ENCODE results near the gene TIAM2. TPM values are rescaled to one million over a fixed set of nuclear protein-coding genes. Genes with fewer than 3 reads are reported as not detected.

Gene TIAM2
- total and polyA plus RNA-seq, 10 of the 15 experiments (the other 5 are each of a cell fraction or from before 2014, with no cell fraction given), result 1.1 to 10.5 (median 2.3) TPM

DNA sequence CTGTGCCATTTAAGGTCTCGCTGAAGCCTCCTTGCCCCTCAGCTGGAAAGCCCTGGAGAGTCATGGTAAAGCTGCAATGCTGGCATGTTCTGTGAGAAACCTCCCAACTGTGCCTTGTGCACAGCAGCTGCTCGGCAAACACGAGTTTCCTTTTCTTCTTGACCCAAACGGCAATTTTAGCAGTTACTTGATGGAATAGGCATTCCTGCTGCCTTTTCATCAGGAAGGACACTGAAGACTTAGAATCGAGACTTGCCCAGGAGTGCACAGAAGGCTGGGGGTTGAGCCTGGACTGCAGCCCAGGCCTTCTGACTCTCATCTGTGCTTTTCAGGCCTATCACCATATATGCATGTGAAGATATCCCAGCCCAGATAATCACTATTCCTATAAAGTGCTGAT is 240.0 kb downstream of the TIAM2 start (continued):
- TF ChIP-seq, protein P1, sequence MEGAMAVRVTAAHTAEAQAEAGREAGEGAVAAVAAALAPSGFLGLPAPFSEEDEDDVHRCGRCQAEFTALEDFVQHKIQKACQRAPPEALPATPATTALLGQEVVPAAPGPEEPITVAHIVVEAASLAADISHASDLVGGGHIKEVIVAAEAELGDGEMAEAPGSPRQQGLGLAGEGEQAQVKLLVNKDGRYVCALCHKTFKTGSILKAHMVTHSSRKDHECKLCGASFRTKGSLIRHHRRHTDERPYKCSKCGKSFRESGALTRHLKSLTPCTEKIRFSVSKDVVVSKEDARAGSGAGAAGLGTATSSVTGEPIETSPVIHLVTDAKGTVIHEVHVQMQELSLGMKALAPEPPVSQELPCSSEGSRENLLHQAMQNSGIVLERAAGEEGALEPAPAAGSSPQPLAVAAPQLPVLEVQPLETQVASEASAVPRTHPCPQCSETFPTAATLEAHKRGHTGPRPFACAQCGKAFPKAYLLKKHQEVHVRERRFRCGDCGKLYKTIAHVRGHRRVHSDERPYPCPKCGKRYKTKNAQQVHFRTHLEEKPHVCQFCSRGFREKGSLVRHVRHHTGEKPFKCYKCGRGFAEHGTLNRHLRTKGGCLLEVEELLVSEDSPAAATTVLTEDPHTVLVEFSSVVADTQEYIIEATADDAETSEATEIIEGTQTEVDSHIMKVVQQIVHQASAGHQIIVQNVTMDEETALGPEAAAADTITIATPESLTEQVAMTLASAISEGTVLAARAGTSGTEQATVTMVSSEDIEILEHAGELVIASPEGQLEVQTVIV (IDR thresholded peaks at IDR 0.05; ENCODE audit: borderline replicate concordance, partially characterized antibody), result no peak
- no peak for TF ChIP-seq MYB (IDR thresholded peaks at IDR 0.05; ENCODE audit: borderline replicate concordance, low read depth, low read length)
- TF ChIP-seq NRF1 (conservative IDR thresholded peaks at IDR 0.05; ENCODE audit: low read depth, low read length), result no peak
- TF ChIP-seq, protein P2, sequence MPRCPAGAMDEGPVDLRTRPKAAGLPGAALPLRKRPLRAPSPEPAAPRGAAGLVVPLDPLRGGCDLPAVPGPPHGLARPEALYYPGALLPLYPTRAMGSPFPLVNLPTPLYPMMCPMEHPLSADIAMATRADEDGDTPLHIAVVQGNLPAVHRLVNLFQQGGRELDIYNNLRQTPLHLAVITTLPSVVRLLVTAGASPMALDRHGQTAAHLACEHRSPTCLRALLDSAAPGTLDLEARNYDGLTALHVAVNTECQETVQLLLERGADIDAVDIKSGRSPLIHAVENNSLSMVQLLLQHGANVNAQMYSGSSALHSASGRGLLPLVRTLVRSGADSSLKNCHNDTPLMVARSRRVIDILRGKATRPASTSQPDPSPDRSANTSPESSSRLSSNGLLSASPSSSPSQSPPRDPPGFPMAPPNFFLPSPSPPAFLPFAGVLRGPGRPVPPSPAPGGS (IDR thresholded peaks at IDR 0.05; ENCODE audit: borderline replicate concordance, insufficient read depth, low read depth, low read length, poor library complexity, severe bottlenecking), result no peak
- TF ChIP-seq TCF7 (IDR thresholded peaks at IDR 0.05; ENCODE audit: borderline replicate concordance), result no peak
- TF ChIP-seq EED (IDR thresholded peaks at IDR 0.05; ENCODE audit: low read depth), result no peak

DNA sequence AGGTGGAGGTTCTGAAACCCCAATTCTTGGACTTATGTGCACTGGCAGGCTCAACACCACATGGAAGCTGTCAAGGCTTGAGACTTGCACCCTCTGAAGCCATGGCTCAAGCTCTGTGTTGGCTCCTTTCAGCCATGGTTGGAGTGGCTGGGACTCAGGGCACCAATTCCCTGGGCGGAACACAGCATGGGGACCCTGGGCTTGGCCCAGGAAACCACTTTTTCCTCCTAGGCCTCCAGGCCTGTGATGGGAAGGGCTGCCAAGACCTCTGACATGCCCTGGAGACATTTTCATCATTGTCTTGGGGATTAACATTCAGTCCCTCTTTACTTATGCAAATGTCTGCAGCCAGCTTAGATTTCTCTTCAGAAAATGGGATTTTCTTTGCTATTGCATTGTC is 242.5 kb downstream of the TIAM2 start:
- ChIA-PET POLR2A (no interaction called here), CTCF (interaction anchor here (0.6 to 1.3 kb wide), 2 partner anchors 13 to 315 kb away, joined by 3 read pairs; no protein-coding TSS in a partner anchor), SMC1A (ENCODE audit: uncharacterized antibody, unreplicated experiment) (interaction anchor here (1.0 to 1.4 kb wide), 2 partner anchors 10 to 13 kb away, joined by 3 to 6 read pairs; no protein-coding TSS in a partner anchor), RAD21 (ENCODE audit: unreplicated experiment) (no interaction called here)
- Histone ChIP-seq H3K9ac (ENCODE audit: control insufficient read depth, insufficient read depth, low read length) (no peak overlapping the region), H3K4me2 (ENCODE audit: control insufficient read depth, insufficient read depth) (no peak overlapping the region), H2AFZ (ENCODE audit: control insufficient read depth, low read depth, low read length) (no peak overlapping the region), H3K27me3 (replicated peaks in 1 of 2; ENCODE audit: control insufficient read depth in 2 of 2, insufficient read depth in 2 of 2, low read length in 1 of 2) (no peaks in the 10 kb centered on the region), H3K79me2 (ENCODE audit: control insufficient read depth, insufficient read depth, low read length) (no peaks in the 10 kb centered on the region), H4K20me1 (ENCODE audit: control insufficient read depth, insufficient read depth) (no peaks in the 10 kb centered on the region), H3K27ac (ENCODE audit: control insufficient read depth, insufficient read depth) (no peak overlapping the region), H3K36me3 (ENCODE audit: control insufficient read depth in 2 of 2, insufficient read depth in 2 of 2, low read length in 1 of 2) (no peaks in the 10 kb centered on the region; a peak in 1 of 4 replicates), H3K4me1 (ENCODE audit: control insufficient read depth, insufficient read depth, low read length) (no peaks in the 10 kb centered on the region), H3K4me3 (no peak overlapping the region), H3K9me3 (replicated peaks; ENCODE audit: control insufficient read depth, insufficient read depth, low read length) (no peaks in the 10 kb centered on the region; the same call in 2 of the 3 replicates)
- intact Hi-C loops (cut with micrococcal nuclease; ENCODE audit: unreplicated experiment), result no loop called here
- BruUV-seq (replicated peaks), result no TSS peak
- in situ Hi-C loops (cut with MboI), result no loop called here
- no peak for ATAC-seq
- FAIRE-seq, result no peak
- WGBS (ENCODE audit: insufficient coverage, insufficient replicate concordance, low lambda C conversion rate, missing lambda C conversion rate), result 100% methylated on average over 1 of the region's 1 CpG
- no peak for DNase-seq (ENCODE audit: low read depth, low spot score)
- TF ChIP-seq SP1 (IDR thresholded peaks at IDR 0.05; ENCODE audit: low read depth, low read length), result no peak
- TF ChIP-seq, protein P3, sequence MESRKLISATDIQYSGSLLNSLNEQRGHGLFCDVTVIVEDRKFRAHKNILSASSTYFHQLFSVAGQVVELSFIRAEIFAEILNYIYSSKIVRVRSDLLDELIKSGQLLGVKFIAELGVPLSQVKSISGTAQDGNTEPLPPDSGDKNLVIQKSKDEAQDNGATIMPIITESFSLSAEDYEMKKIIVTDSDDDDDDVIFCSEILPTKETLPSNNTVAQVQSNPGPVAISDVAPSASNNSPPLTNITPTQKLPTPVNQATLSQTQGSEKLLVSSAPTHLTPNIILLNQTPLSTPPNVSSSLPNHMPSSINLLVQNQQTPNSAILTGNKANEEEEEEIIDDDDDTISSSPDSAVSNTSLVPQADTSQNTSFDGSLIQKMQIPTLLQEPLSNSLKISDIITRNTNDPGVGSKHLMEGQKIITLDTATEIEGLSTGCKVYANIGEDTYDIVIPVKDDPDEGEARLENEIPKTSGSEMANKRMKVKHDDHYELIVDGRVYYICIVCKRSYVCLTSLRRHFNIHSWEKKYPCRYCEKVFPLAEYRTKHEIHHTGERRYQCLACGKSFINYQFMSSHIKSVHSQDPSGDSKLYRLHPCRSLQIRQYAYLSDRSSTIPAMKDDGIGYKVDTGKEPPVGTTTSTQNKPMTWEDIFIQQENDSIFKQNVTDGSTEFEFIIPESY (IDR thresholded peaks at IDR 0.05), result no peak
- TF ChIP-seq, protein P4, sequence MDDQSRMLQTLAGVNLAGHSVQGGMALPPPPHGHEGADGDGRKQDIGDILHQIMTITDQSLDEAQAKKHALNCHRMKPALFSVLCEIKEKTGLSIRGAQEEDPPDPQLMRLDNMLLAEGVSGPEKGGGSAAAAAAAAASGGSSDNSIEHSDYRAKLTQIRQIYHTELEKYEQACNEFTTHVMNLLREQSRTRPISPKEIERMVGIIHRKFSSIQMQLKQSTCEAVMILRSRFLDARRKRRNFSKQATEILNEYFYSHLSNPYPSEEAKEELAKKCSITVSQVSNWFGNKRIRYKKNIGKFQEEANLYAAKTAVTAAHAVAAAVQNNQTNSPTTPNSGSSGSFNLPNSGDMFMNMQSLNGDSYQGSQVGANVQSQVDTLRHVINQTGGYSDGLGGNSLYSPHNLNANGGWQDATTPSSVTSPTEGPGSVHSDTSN (IDR thresholded peaks at IDR 0.05; ENCODE audit: insufficient replicate concordance, low read depth, low read length), result no peak
- TF ChIP-seq, protein P5, sequence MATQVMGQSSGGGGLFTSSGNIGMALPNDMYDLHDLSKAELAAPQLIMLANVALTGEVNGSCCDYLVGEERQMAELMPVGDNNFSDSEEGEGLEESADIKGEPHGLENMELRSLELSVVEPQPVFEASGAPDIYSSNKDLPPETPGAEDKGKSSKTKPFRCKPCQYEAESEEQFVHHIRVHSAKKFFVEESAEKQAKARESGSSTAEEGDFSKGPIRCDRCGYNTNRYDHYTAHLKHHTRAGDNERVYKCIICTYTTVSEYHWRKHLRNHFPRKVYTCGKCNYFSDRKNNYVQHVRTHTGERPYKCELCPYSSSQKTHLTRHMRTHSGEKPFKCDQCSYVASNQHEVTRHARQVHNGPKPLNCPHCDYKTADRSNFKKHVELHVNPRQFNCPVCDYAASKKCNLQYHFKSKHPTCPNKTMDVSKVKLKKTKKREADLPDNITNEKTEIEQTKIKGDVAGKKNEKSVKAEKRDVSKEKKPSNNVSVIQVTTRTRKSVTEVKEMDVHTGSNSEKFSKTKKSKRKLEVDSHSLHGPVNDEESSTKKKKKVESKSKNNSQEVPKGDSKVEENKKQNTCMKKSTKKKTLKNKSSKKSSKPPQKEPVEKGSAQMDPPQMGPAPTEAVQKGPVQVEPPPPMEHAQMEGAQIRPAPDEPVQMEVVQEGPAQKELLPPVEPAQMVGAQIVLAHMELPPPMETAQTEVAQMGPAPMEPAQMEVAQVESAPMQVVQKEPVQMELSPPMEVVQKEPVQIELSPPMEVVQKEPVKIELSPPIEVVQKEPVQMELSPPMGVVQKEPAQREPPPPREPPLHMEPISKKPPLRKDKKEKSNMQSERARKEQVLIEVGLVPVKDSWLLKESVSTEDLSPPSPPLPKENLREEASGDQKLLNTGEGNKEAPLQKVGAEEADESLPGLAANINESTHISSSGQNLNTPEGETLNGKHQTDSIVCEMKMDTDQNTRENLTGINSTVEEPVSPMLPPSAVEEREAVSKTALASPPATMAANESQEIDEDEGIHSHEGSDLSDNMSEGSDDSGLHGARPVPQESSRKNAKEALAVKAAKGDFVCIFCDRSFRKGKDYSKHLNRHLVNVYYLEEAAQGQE (IDR thresholded peaks at IDR 0.05; ENCODE audit: low read depth, low read length), result no peak
- no peak for TF ChIP-seq TARDBP (IDR thresholded peaks at IDR 0.05; ENCODE audit: borderline replicate concordance)

Data from GM12878 (cell line).